GM19397 (cell line): ENCODE measurements around the gene FFAR1.

Source experiments
- ATAC-seq: cut with Tn5 transposase; IDR thresholded peaks from one replicate; pipeline ENCODE4 v1.9.1; 2021; ENCODE audit warnings: mild to moderate bottlenecking, moderate library complexity; ENCODE audit not compliant: unreplicated experiment

The FFAR1 gene

GRCh38 chr19:35314858-35315470 lies 32.7 kb upstream of the FFAR1 start:
- no peak for ATAC-seq

GRCh38 chr19:35315883-35316282 lies 31.8 kb upstream of the FFAR1 start:
- no peak for ATAC-seq

- ATAC-seq, result no peak
These were observed 31.1 kb upstream of the FFAR1 start for GRCh38 chr19:35316560-35316959.

GRCh38 chr19:35317464-35318043 lies 30.1 kb upstream of the FFAR1 start:
- no peak for ATAC-seq

GRCh38 chr19:35318679-35319448 lies 28.8 kb upstream of the FFAR1 start:
- ATAC-seq, result no peak

- ATAC-seq, result no peak
These were observed 27.5 kb upstream of the FFAR1 start for GRCh38 chr19:35320065-35320713.

GRCh38 chr19:35321291-35321690 lies 26.4 kb upstream of the FFAR1 start:
- no peak for ATAC-seq

- ATAC-seq, result no peak
These were observed 25.7 kb upstream of the FFAR1 start for GRCh38 chr19:35322014-35322413.

GRCh38 chr19:35327642-35328041 lies 20.1 kb upstream of the FFAR1 start:
- no peak for ATAC-seq

- ATAC-seq, result no peak
These were observed 18.8 kb upstream of the FFAR1 start, which contains the start of gene CD22 for GRCh38 chr19:35328851-35329285. Gene CD22, plus strand, starts transcription at chr19:35329187. Its CDS starts 2,854 bp downstream, at chr19:35332041.

GRCh38 chr19:35329323-35329722 lies 18.4 kb upstream of the FFAR1 start:
- no peak for ATAC-seq

- ATAC-seq, result peak; percentile 65
These were observed 17.2 kb upstream of the FFAR1 start for GRCh38 chr19:35330475-35330874.

GRCh38 chr19:35331551-35332214 lies 16.0 kb upstream of the FFAR1 start:
- no peak for ATAC-seq

GRCh38 chr19:35332817-35333216 lies 14.9 kb upstream of the FFAR1 start:
- no peak for ATAC-seq

- ATAC-seq, result no peak
These were observed 13.5 kb upstream of the FFAR1 start for GRCh38 chr19:35334144-35334753.

- no peak for ATAC-seq
These were observed 11.3 kb upstream of the FFAR1 start for GRCh38 chr19:35336166-35336955.

GRCh38 chr19:35337097-35337983 lies 10.4 kb upstream of the FFAR1 start:
- ATAC-seq, result no peak

GRCh38 chr19:35337984-35338296 lies 9.8 kb upstream of the FFAR1 start:
- ATAC-seq, result no peak

- ATAC-seq, result no peak
These were observed 7.3 kb upstream of the FFAR1 start for GRCh38 chr19:35340431-35340830.
